DOHH2 (cell line): ENCODE data around the gene PCTP.

Experiments
- H3F3A ChIP-seq: fragments of 200-600 bp; sonication (generic), shearing (Covaris generic); 2 replicates; pipeline ENCODE4 v1.6.0; 2016; ENCODE audit warnings: antibody characterized with exemption, mild to moderate bottlenecking; ENCODE audit not compliant: control insufficient read depth, insufficient read depth
- H3K27ac ChIP-seq: fragments of 200-600 bp; sonication (generic); 2 replicates; pipeline ENCODE4 v1.5.1; 2014; ENCODE audit warnings: low read depth, mild to moderate bottlenecking, low read length, moderate library complexity
- H3K27me3 ChIP-seq: fragments of 200-600 bp; sonication (generic); 2 replicates; pipeline ENCODE4 v1.6.1; 2014; ENCODE audit warnings: mild to moderate bottlenecking, low read length, mixed read lengths; ENCODE audit not compliant: control insufficient read depth
- H3K36me3 ChIP-seq: fragments of 200-600 bp; sonication (generic); 2 replicates; pipeline ENCODE4 v1.6.1; 2014; ENCODE audit warnings: mild to moderate bottlenecking, low read length, moderate library complexity, mixed read lengths; ENCODE audit not compliant: control insufficient read depth
- H3K4me1 ChIP-seq: fragments of 200-600 bp; sonication (generic); 2 replicates; pipeline ENCODE4 v1.6.1; 2014; ENCODE audit warnings: mild to moderate bottlenecking, low read length, mixed read lengths; ENCODE audit not compliant: control insufficient read depth
- H3K4me2 ChIP-seq: fragments of 200-600 bp; sonication (generic); 2 replicates; pipeline ENCODE4 v1.6.0; 2014; ENCODE audit warnings: mild to moderate bottlenecking, low read length, moderate library complexity
- H3K4me3 ChIP-seq: fragments of 200-600 bp; sonication (generic); 2 replicates; pipeline ENCODE4 v1.5.1; 2014; ENCODE audit warnings: mild to moderate bottlenecking, low read length, mixed read lengths
- H3K79me2 ChIP-seq: fragments of 200-600 bp; sonication (generic); 2 replicates; pipeline ENCODE4 v1.6.1; 2014; ENCODE audit warnings: mild to moderate bottlenecking, low read length, mixed read lengths; ENCODE audit not compliant: control insufficient read depth
- H3K9me2 ChIP-seq: fragments of 200-600 bp; sonication (generic); replicated peaks from 2 replicates; pipeline ENCODE4 v1.6.1; 2014; ENCODE audit warnings: mild to moderate bottlenecking, low read length, mixed read lengths; ENCODE audit not compliant: control insufficient read depth
- H3K9me3 ChIP-seq: fragments of 200-600 bp; sonication (generic); 2 replicates; pipeline ENCODE4 v1.6.1; 2014; ENCODE audit warnings: antibody characterized with exemption, low read length, mixed read lengths; ENCODE audit not compliant: control insufficient read depth, insufficient read depth
- H4K20me1 ChIP-seq: fragments of 200-600 bp; sonication (generic); 2 replicates; pipeline ENCODE4 v1.6.0; 2014; ENCODE audit warnings: low read depth, mild to moderate bottlenecking, antibody characterized with exemption, low read length, moderate library complexity; ENCODE audit not compliant: control insufficient read depth, insufficient read depth
- CTCF ChIP-seq: fragments of 200-600 bp; sonication (generic); IDR thresholded peaks from one replicate; pipeline ENCODE4 v1.5.1; 2014; ENCODE audit warnings: antibody characterized with exemption, mild to moderate bottlenecking, low read depth, low read length; ENCODE audit not compliant: poor library complexity, severe bottlenecking
- EZH2phosphoT487 ChIP-seq: fragments of 200-600 bp; sonication (generic); IDR thresholded peaks from 2 replicates; pipeline ENCODE4 v1.6.1; 2017; ENCODE audit warnings: borderline replicate concordance, mild to moderate bottlenecking, antibody characterized with exemption, low read length, moderate library complexity, mixed read lengths

PCTP gene

GRCh38 chr17:55822028-55822427 lies 71.2 kb downstream of the PCTP start:
- Histone ChIP-seq H3K9me3 (no peaks in the 10 kb centered on the region), H3K79me2 (no peaks in the 10 kb centered on the region), H3K27me3 (peaks cover 5% of the 10 kb centered on the region), H4K20me1 (no peaks in the 10 kb centered on the region), H3K4me2 (no peak overlapping the region), H3K36me3 (no peaks in the 10 kb centered on the region), H3K27ac (no peak overlapping the region), H3K9me2 (no peaks in the 10 kb centered on the region), H3F3A (no peaks in the 10 kb centered on the region), H3K4me3 (no peak overlapping the region), H3K4me1 (no peaks in the 10 kb centered on the region)
- TF ChIP-seq EZH2phosphoT487 (no peak), CTCF (no peak)

GRCh38 chr17:55825213-55825612 lies 74.4 kb downstream of the PCTP start:
- H3K27me3 ChIP-seq, result peaks cover 8% of the 10 kb centered on the region
- H3K27ac ChIP-seq, result no peak overlapping the region
- no peaks in the 10 kb centered on the region for H3K9me2 ChIP-seq
- no peaks in the 10 kb centered on the region for H4K20me1 ChIP-seq
- H3K36me3 ChIP-seq, result no peaks in the 10 kb centered on the region
- TF ChIP-seq CTCF, result peak; percentile 35
- TF ChIP-seq EZH2phosphoT487, result no peak
- H3F3A ChIP-seq, result no peaks in the 10 kb centered on the region
- H3K4me2 ChIP-seq, result no peak overlapping the region
- no peaks in the 10 kb centered on the region for H3K9me3 ChIP-seq
- no peak overlapping the region for H3K4me3 ChIP-seq
- no peaks in the 10 kb centered on the region for H3K4me1 ChIP-seq
- H3K79me2 ChIP-seq, result no peaks in the 10 kb centered on the region
